ENCODE results near the gene FAM187B. TPM values are rescaled to one million over a fixed set of nuclear protein-coding genes. Genes with fewer than 3 reads are reported as not detected.

The FAM187B gene
- total RNA-seq, 1 donor from 2014 or later = not detected

DNA sequence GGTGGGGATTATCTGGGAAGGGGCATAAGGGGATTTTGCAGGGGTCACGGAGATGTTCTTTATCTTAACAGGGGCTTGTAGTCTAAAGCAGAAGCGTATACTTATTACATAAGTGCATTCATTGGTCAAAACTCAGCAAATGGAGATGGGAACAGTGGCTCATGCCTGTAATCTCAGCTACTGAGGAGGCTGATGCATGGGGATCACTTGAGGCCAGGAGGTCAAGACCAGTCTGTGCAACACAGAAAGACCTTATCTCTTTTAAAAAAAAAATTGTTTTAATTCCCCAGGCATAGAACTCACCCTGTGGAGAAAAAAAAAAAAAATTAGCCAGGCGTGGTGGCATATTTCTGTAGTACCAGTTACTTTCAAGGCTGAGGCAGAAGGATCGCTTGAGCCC lies 18.9 kb downstream of the FAM187B start:
- TF ChIP-seq, protein P1, sequence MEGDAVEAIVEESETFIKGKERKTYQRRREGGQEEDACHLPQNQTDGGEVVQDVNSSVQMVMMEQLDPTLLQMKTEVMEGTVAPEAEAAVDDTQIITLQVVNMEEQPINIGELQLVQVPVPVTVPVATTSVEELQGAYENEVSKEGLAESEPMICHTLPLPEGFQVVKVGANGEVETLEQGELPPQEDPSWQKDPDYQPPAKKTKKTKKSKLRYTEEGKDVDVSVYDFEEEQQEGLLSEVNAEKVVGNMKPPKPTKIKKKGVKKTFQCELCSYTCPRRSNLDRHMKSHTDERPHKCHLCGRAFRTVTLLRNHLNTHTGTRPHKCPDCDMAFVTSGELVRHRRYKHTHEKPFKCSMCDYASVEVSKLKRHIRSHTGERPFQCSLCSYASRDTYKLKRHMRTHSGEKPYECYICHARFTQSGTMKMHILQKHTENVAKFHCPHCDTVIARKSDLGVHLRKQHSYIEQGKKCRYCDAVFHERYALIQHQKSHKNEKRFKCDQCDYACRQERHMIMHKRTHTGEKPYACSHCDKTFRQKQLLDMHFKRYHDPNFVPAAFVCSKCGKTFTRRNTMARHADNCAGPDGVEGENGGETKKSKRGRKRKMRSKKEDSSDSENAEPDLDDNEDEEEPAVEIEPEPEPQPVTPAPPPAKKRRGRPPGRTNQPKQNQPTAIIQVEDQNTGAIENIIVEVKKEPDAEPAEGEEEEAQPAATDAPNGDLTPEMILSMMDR (IDR thresholded peaks at IDR 0.05; ENCODE audit: insufficient read depth, low read length, poor library complexity, severe bottlenecking) = no peak
- Histone ChIP-seq H3K4me3 (ENCODE audit: low read depth, low read length) (no peak overlapping the region), H3K36me3 (ENCODE audit: control insufficient read depth, insufficient read depth, low read length) (no peaks in the 10 kb centered on the region), H3K27me3 (ENCODE audit: control insufficient read depth, insufficient read depth, low read length) (peaks cover 2% of the 10 kb centered on the region)
- DNase-seq (ENCODE audit: low read depth) = no peak

- Histone ChIP-seq H3K36me3 (ENCODE audit: control insufficient read depth, insufficient read depth, low read length) (no peaks in the 10 kb centered on the region), H3K27me3 (ENCODE audit: control insufficient read depth, insufficient read depth, low read length) (peaks cover 2% of the 10 kb centered on the region), H3K4me3 (ENCODE audit: low read depth, low read length) (no peak overlapping the region)
- no peak for DNase-seq (ENCODE audit: low read depth)
- TF ChIP-seq, protein P1 (IDR thresholded peaks at IDR 0.05; ENCODE audit: insufficient read depth, low read length, poor library complexity, severe bottlenecking) = no peak
Observed at GRCh38 chr19:35208121-35208520, 20.4 kb downstream of the FAM187B start.

DNA sequence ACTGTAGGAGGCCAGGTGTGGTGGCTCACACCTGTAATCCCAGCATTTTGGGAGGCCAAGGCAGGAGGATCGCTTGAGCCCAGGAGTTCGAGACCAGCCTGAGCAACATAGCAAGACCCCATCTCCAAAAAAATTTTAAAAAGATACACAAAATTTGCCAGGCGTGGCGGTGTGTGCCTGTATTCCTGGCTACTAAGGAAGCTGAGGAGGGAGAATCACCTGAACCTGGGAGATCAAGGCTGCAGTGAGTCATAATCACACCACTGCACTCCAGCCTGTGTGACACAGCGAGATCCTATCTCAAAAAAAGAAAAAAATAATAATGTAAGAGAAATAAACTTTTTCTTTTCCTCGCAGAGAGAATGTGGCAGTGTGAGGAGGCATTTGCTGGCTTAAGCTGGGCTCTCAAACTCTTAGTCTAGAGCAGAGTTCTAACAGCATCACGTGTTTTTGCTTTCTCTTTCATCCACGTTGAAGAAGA lies 21.1 kb downstream of the FAM187B start:
- no peak overlapping the region for H3K4me3 ChIP-seq (ENCODE audit: low read depth, low read length)
- H3K36me3 ChIP-seq (ENCODE audit: control insufficient read depth, insufficient read depth, low read length) = no peaks in the 10 kb centered on the region
- DNase-seq (ENCODE audit: low read depth) = no peak
- peaks cover 2% of the 10 kb centered on the region for H3K27me3 ChIP-seq (ENCODE audit: control insufficient read depth, insufficient read depth, low read length)
- TF ChIP-seq, protein P1 (IDR thresholded peaks at IDR 0.05; ENCODE audit: insufficient read depth, low read length, poor library complexity, severe bottlenecking) = no peak

GRCh38 chr19:35206855-35207254 lies 21.7 kb downstream of the FAM187B start:
- TF ChIP-seq, protein P1 (IDR thresholded peaks at IDR 0.05; ENCODE audit: insufficient read depth, low read length, poor library complexity, severe bottlenecking) = no peak
- peaks cover 2% of the 10 kb centered on the region for H3K27me3 ChIP-seq (ENCODE audit: control insufficient read depth, insufficient read depth, low read length)

DNA sequence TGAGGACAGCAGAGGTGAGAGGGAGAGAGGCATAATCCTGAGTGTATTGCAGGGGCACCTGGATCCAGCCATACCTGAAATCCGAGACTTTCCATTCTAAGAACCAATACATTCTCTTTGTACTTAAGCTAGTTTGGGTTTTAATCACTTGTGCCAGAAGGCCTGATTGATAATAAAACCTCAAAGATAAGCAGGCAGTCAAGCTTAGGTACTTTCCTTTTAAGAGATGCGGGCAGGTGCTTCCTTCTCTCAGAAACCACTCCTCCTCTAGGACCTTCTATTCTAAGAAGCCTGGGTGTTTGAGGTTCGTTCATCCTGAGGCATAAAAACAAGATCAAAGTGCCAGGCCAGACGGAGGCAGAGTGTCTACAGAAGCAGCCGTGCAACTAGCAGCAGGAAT lies 22.2 kb downstream of the FAM187B start:
- H3K4me3 ChIP-seq (ENCODE audit: low read depth, low read length) = no peak overlapping the region
- TF ChIP-seq, protein P1 (IDR thresholded peaks at IDR 0.05; ENCODE audit: insufficient read depth, low read length, poor library complexity, severe bottlenecking) = no peak
- no peak for DNase-seq (ENCODE audit: low read depth)
- H3K36me3 ChIP-seq (ENCODE audit: control insufficient read depth, insufficient read depth, low read length) = no peaks in the 10 kb centered on the region
- H3K27me3 ChIP-seq (ENCODE audit: control insufficient read depth, insufficient read depth, low read length) = peaks cover 2% of the 10 kb centered on the region

More at GRCh38 chr19:35206855-35207254, 21.7 kb downstream of the FAM187B start:
- H3K36me3 ChIP-seq (ENCODE audit: control insufficient read depth, insufficient read depth, low read length) = no peaks in the 10 kb centered on the region
- DNase-seq (ENCODE audit: low read depth) = no peak
- H3K4me3 ChIP-seq (ENCODE audit: low read depth, low read length) = no peak overlapping the region

DNA sequence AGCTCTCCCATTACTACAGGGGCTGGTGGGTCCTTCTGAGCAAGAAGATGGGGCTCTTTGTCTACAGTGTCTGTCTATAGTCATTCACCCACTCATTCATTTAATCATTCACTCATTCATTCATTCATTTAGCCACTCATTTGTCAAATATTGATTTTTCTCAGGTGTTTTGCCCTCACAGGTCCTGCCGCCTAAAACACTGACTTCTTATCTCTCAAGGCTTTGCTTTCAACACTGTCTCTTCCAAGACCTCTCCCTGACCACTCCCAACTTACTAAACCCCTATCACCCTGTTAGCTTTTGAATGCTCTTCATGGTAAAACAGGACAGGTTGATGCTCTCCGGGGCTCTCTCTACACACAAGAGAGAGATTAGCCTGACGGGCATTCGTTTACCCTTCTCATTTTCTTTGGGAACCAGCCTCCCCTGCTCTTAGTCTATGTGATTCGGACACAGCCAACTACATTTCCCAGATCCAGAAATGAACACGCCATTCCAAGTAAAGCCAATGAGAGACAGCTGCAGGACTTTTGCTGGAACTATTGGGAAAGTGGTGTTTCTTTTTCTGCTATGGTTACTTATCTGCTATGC lies 22.7 kb downstream of the FAM187B start:
- no peak for DNase-seq (ENCODE audit: low read depth)
- peaks cover 5% of the 10 kb centered on the region for H3K27me3 ChIP-seq (ENCODE audit: control insufficient read depth, insufficient read depth, low read length)
- no peak overlapping the region for H3K4me3 ChIP-seq (ENCODE audit: low read depth, low read length)
- no peaks in the 10 kb centered on the region for H3K36me3 ChIP-seq (ENCODE audit: control insufficient read depth, insufficient read depth, low read length)
- TF ChIP-seq, protein P1 (IDR thresholded peaks at IDR 0.05; ENCODE audit: insufficient read depth, low read length, poor library complexity, severe bottlenecking) = no peak
